H1 (cell line): Measurements from ENCODE around the gene BACE1. TPM values are rescaled to one million over a fixed set of nuclear protein-coding genes. Genes with fewer than 3 reads are reported as not detected.

Experiments used
- E2F6 ChIP-seq: IDR thresholded peaks from 2 replicates; pipeline ENCODE4 v1.6.1; 2012; ENCODE audit warnings: inconsistent platforms
- GTF2F1 ChIP-seq: IDR thresholded peaks from 2 replicates; pipeline ENCODE4 v1.6.1; 2012; ENCODE audit warnings: low read depth, low read length, improper control_type of control experiment, borderline replicate concordance
- MAX ChIP-seq: IDR thresholded peaks from 2 replicates; pipeline ENCODE4 v1.6.1; 2012; ENCODE audit warnings: inconsistent platforms
- USF2 ChIP-seq: IDR thresholded peaks from 2 replicates; pipeline ENCODE4 v1.6.1; 2011; ENCODE audit warnings: low read length, improper control_type of control experiment
- polyA plus RNA-seq, 7 experiments: library from polyadenylated mRNA; depleted of rRNA in 3 of 7; stranded (reverse) in 5 of 7; unstranded in 2 of 7; fragments of >200 nt in 5 of 7; fragments of 200-250 nt in 2 of 7; gene quantifications; 1 replicate in 5 of 7; 2 replicates in 1 of 7; 4 replicates in 1 of 7; pipeline versions ENCODE4 v1.2.1 to v1.2.3, GENCODE V29; 2011 to 2013; ENCODE audit warnings: missing spikeins in 2 of 7, mixed read lengths in 2 of 7
- total RNA-seq: library from RNA; stranded (reverse); fragmentation: NEBNext Ultra II Directional; extraction: Animal tissue kit (Norgen Biotek cat#: 25700); gene quantifications from 2 replicates; pipeline ENCODE4 v1.2.1, GENCODE V29; 2021
- TF ChIP-seq, protein P1 (sequence below): fragments of 300-600 bp; sonication (generic); IDR thresholded peaks from 2 replicates; pipeline ENCODE4 v1.7.1; 2012; ENCODE audit warnings: low read length, moderate library complexity, mild to moderate bottlenecking, inconsistent platforms; ENCODE audit not compliant: insufficient replicate concordance

BACE1 gene
- total and polyA plus RNA-seq, 2 of the 8 experiments (the other 6 are each of a cell fraction or from before 2014, with no cell fraction given) = 7.7 to 7.9 TPM

DNA sequence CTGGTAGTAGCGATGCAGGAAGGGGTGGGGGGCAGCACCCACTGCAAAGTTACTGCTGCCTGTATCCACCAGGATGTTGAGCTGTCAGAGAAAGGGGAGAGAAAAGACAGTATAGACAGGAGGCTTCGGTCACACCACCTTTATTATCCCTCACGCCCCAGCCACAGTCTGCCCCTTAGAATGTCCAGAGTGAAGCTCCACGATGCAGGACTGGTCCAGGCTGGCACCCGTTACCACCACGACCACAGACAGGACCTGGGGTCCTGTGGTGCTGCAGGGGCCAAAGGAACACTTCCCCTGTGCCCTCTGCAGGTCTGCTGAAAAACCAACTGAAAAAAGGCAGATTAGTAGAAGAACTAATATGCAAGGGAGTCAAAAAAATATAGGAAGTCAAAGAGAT, 19.2 kb downstream of the BACE1 start (continued):
- TF ChIP-seq, protein P1, sequence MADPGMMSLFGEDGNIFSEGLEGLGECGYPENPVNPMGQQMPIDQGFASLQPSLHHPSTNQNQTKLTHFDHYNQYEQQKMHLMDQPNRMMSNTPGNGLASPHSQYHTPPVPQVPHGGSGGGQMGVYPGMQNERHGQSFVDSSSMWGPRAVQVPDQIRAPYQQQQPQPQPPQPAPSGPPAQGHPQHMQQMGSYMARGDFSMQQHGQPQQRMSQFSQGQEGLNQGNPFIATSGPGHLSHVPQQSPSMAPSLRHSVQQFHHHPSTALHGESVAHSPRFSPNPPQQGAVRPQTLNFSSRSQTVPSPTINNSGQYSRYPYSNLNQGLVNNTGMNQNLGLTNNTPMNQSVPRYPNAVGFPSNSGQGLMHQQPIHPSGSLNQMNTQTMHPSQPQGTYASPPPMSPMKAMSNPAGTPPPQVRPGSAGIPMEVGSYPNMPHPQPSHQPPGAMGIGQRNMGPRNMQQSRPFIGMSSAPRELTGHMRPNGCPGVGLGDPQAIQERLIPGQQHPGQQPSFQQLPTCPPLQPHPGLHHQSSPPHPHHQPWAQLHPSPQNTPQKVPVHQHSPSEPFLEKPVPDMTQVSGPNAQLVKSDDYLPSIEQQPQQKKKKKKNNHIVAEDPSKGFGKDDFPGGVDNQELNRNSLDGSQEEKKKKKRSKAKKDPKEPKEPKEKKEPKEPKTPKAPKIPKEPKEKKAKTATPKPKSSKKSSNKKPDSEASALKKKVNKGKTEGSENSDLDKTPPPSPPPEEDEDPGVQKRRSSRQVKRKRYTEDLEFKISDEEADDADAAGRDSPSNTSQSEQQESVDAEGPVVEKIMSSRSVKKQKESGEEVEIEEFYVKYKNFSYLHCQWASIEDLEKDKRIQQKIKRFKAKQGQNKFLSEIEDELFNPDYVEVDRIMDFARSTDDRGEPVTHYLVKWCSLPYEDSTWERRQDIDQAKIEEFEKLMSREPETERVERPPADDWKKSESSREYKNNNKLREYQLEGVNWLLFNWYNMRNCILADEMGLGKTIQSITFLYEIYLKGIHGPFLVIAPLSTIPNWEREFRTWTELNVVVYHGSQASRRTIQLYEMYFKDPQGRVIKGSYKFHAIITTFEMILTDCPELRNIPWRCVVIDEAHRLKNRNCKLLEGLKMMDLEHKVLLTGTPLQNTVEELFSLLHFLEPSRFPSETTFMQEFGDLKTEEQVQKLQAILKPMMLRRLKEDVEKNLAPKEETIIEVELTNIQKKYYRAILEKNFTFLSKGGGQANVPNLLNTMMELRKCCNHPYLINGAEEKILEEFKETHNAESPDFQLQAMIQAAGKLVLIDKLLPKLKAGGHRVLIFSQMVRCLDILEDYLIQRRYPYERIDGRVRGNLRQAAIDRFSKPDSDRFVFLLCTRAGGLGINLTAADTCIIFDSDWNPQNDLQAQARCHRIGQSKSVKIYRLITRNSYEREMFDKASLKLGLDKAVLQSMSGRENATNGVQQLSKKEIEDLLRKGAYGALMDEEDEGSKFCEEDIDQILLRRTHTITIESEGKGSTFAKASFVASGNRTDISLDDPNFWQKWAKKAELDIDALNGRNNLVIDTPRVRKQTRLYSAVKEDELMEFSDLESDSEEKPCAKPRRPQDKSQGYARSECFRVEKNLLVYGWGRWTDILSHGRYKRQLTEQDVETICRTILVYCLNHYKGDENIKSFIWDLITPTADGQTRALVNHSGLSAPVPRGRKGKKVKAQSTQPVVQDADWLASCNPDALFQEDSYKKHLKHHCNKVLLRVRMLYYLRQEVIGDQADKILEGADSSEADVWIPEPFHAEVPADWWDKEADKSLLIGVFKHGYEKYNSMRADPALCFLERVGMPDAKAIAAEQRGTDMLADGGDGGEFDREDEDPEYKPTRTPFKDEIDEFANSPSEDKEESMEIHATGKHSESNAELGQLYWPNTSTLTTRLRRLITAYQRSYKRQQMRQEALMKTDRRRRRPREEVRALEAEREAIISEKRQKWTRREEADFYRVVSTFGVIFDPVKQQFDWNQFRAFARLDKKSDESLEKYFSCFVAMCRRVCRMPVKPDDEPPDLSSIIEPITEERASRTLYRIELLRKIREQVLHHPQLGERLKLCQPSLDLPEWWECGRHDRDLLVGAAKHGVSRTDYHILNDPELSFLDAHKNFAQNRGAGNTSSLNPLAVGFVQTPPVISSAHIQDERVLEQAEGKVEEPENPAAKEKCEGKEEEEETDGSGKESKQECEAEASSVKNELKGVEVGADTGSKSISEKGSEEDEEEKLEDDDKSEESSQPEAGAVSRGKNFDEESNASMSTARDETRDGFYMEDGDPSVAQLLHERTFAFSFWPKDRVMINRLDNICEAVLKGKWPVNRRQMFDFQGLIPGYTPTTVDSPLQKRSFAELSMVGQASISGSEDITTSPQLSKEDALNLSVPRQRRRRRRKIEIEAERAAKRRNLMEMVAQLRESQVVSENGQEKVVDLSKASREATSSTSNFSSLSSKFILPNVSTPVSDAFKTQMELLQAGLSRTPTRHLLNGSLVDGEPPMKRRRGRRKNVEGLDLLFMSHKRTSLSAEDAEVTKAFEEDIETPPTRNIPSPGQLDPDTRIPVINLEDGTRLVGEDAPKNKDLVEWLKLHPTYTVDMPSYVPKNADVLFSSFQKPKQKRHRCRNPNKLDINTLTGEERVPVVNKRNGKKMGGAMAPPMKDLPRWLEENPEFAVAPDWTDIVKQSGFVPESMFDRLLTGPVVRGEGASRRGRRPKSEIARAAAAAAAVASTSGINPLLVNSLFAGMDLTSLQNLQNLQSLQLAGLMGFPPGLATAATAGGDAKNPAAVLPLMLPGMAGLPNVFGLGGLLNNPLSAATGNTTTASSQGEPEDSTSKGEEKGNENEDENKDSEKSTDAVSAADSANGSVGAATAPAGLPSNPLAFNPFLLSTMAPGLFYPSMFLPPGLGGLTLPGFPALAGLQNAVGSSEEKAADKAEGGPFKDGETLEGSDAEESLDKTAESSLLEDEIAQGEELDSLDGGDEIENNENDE = no peak
- TF ChIP-seq MAX (no peak), USF2 (no peak), E2F6 (no peak), GTF2F1 (no peak)
- TF ChIP-seq, all 59 proteins: peak for 0
